ENCODE data around the gene HOTAIR.

DNA sequence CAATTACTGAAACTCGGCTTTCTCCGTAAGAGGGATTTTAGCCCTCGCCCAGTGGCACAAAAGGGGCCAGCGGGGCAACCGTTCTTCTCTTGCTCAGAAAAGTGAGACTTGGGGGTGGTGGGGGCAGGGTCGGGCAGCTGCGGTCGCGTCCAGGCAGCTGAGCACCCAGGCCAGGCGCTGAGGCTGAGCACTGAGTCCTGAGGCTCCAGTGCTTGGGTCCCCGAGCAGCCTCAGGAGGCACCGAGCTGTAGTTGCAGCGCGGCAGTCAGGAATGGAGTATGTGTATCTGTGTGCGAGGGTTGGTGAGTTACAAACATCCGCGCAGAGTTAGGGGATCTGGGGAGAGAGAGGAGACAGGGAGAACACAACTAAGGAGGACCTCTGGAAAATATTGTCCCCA lies 49.4 kb upstream of the HOTAIR start:
- no peak for TF ChIP-seq ZNF384 (IDR thresholded peaks at IDR 0.05)
- no peak for TF ChIP-seq FOXM1 (IDR thresholded peaks at IDR 0.05; ENCODE audit: borderline replicate concordance)
- TF ChIP-seq SP1 (IDR thresholded peaks at IDR 0.05) = no peak
- no peak for TF ChIP-seq FOXK2 (IDR thresholded peaks at IDR 0.05)
- TF ChIP-seq FOXA1 (IDR thresholded peaks at IDR 0.05) = no peak
- TF ChIP-seq, protein P1, sequence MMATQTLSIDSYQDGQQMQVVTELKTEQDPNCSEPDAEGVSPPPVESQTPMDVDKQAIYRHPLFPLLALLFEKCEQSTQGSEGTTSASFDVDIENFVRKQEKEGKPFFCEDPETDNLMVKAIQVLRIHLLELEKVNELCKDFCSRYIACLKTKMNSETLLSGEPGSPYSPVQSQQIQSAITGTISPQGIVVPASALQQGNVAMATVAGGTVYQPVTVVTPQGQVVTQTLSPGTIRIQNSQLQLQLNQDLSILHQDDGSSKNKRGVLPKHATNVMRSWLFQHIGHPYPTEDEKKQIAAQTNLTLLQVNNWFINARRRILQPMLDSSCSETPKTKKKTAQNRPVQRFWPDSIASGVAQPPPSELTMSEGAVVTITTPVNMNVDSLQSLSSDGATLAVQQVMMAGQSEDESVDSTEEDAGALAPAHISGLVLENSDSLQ (IDR thresholded peaks at IDR 0.05) = no peak
- TF ChIP-seq SUZ12 (IDR thresholded peaks at IDR 0.05) = no peak
- TF ChIP-seq TARDBP (IDR thresholded peaks at IDR 0.05) = no peak

All from HEK293T (cell line).